Endothelial cell of umbilical vein (primary cell): ENCODE data around the gene SECTM1.

Source experiments
- CTCF ChIP-seq, 2 donors: IDR thresholded peaks; 1 replicate in 1 of 2; 2 replicates in 1 of 2; pipeline ENCODE4 v1.5.1; 2011; ENCODE audit warnings: low read length in 2 of 2, mild to moderate bottlenecking in 2 of 2, moderate library complexity in 2 of 2, control low read depth in 1 of 2, inconsistent platforms in 1 of 2, low read depth in 1 of 2; ENCODE audit not compliant: insufficient read depth in 1 of 2; ENCODE audit errors: extremely low read depth in 1 of 2
- GATA2 ChIP-seq: IDR thresholded peaks from 2 replicates; pipeline ENCODE4 v1.7.0; 2011; ENCODE audit warnings: low read depth, mild to moderate bottlenecking, moderate library complexity, mixed read lengths, low read length; ENCODE audit not compliant: insufficient read length, insufficient read depth
- MYC ChIP-seq: IDR thresholded peaks from one replicate; pipeline ENCODE4 v1.6.1; 2011; ENCODE audit warnings: mild to moderate bottlenecking, low read depth, low read length
- POLR2A ChIP-seq: IDR thresholded peaks from 2 replicates; pipeline ENCODE4 v1.6.1; 2012; ENCODE audit warnings: low read depth, mild to moderate bottlenecking, control low read depth, low read length

GRCh38 chr17:82271401-82271800, 62.2 kb downstream of the SECTM1 start:
- TF ChIP-seq CTCF (IDR thresholded peaks at IDR 0.05; ENCODE audit: extremely low read depth in 1 of 2, insufficient read depth in 1 of 2, low read depth in 1 of 2, low read length in 2 of 2) (no peak), POLR2A (no peak), GATA2 (no peak), MYC (no peak)
